ENCODE data around the gene FOXO1. TPM values are rescaled to one million over a fixed set of nuclear protein-coding genes. Genes with fewer than 3 reads are reported as not detected.

Gene FOXO1
- total RNA-seq, 1 experiment from 2014 or later: 12.2 TPM

DNA sequence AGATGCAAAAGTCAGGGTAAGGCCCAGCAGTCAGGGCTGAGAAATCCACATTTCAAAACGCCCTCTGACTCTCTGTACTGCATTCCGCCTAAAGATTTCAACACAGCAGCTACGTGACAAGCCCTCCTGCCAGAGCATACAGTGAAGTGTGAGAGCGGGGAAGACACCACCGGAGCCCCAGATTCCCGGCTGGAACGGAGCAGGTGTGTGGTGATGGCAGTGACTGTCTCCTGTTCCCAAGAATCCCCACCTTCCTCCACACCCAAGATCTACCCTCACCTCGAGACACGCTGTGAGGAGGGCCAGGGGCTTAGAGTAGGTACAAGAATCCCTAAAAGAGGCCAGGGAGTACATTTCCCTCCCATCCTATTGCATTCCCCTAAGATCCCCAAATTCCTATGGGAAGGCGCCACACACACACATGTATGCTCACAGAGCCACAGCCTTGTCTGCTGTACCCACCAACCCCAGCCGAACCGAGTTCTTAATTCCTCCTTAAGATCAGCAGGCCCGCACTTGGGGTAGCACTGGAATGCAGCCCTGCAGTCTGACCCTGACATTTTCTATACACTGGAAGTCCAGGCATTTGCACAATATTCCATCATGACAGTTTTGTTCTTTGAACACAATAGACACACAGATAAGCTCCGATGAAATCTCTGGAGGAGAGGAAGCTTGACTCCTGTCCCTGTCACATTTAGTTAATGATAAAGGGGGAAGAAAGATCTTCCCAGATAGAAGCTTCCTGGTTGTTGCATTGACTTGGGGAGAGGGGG is 102.9 kb downstream of the FOXO1 start:
- no peaks in the 10 kb centered on the region for H3K9me3 ChIP-seq (ENCODE audit: control insufficient read depth in 1 of 2, insufficient read depth in 1 of 2, low read depth in 1 of 2, low read length in 2 of 2)
- H3K36me3 ChIP-seq (ENCODE audit: control insufficient read depth in 1 of 2, insufficient read depth in 2 of 2, low read length in 2 of 2): no peaks in the 10 kb centered on the region
- intact Hi-C loops (cut with micrococcal nuclease): no loop called here
- no peak overlapping the region for H3K4me2 ChIP-seq (ENCODE audit: low read length)
- CTCF ChIA-PET: no interaction called here
- ATAC-seq: no peak
- H3K9ac ChIP-seq (ENCODE audit: low read length): no peak overlapping the region
- no peak overlapping the region for H3K4me3 ChIP-seq (replicated peaks in 1 of 2; ENCODE audit: low read depth in 1 of 2, low read length in 2 of 2)
- POLR2A ChIA-PET: no interaction called here
- RAD21 ChIA-PET (ENCODE audit: low non-redundant PET in 1 of 2, low total read pairs in 2 of 2, uncharacterized antibody in 2 of 2, unreplicated experiment in 2 of 2): no interaction called here
- no TSS peak for BruUV-seq (replicated peaks)
- H3K9me2 ChIP-seq (ENCODE audit: insufficient read depth): no peaks in the 10 kb centered on the region
- no peak for DNase-seq (ENCODE audit: low read depth, low spot score)
- TF ChIP-seq CEBPB (IDR thresholded peaks at IDR 0.05; ENCODE audit: low read depth) (no peak), SIN3A (IDR thresholded peaks at IDR 0.05; ENCODE audit: low read depth) (no peak), EZH2 (IDR thresholded peaks at IDR 0.05) (no peak), ZFX (IDR thresholded peaks at IDR 0.05) (no peak), POLR2A (IDR thresholded peaks at IDR 0.05; ENCODE audit: borderline replicate concordance, extremely low read depth, insufficient read depth, insufficient read length) (no peak), CBX3 (IDR thresholded peaks at IDR 0.05; ENCODE audit: low read depth) (no peak), RAD21 (IDR thresholded peaks at IDR 0.05; ENCODE audit: low read depth) (no peak), SP1 (IDR thresholded peaks at IDR 0.05; ENCODE audit: low read depth) (no peak), ZNF274 (IDR thresholded peaks at IDR 0.05; ENCODE audit: low read depth, low read length) (no peak), SRF (IDR thresholded peaks at IDR 0.05; ENCODE audit: low read depth) (no peak), EGR1 (IDR thresholded peaks at IDR 0.05; ENCODE audit: low read depth) (no peak), POLR2AphosphoS5 (IDR thresholded peaks at IDR 0.05; ENCODE audit: low read depth, low read length) (no peak), FOSL1 (IDR thresholded peaks at IDR 0.05; ENCODE audit: low read depth) (no peak), YY1 (IDR thresholded peaks at IDR 0.05; ENCODE audit: extremely low read depth, insufficient replicate concordance, low read depth, low read length) (no peak), ELF1 (IDR thresholded peaks at IDR 0.05; ENCODE audit: borderline replicate concordance, low read depth) (no peak)
- TF ChIP-seq, protein P1, sequence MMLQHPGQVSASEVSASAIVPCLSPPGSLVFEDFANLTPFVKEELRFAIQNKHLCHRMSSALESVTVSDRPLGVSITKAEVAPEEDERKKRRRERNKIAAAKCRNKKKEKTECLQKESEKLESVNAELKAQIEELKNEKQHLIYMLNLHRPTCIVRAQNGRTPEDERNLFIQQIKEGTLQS (IDR thresholded peaks at IDR 0.05): no peak
- TF ChIP-seq, protein P2, sequence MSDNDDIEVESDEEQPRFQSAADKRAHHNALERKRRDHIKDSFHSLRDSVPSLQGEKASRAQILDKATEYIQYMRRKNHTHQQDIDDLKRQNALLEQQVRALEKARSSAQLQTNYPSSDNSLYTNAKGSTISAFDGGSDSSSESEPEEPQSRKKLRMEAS (IDR thresholded peaks at IDR 0.05): no peak
- TF ChIP-seq, protein P3, sequence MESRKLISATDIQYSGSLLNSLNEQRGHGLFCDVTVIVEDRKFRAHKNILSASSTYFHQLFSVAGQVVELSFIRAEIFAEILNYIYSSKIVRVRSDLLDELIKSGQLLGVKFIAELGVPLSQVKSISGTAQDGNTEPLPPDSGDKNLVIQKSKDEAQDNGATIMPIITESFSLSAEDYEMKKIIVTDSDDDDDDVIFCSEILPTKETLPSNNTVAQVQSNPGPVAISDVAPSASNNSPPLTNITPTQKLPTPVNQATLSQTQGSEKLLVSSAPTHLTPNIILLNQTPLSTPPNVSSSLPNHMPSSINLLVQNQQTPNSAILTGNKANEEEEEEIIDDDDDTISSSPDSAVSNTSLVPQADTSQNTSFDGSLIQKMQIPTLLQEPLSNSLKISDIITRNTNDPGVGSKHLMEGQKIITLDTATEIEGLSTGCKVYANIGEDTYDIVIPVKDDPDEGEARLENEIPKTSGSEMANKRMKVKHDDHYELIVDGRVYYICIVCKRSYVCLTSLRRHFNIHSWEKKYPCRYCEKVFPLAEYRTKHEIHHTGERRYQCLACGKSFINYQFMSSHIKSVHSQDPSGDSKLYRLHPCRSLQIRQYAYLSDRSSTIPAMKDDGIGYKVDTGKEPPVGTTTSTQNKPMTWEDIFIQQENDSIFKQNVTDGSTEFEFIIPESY (IDR thresholded peaks at IDR 0.05; ENCODE audit: extremely low read depth, insufficient replicate concordance, low read length): no peak
- no peaks in the 10 kb centered on the region for H3K4me1 ChIP-seq (ENCODE audit: control insufficient read depth in 1 of 2, insufficient read depth in 2 of 2, low read length in 2 of 2)
- H3K27me3 ChIP-seq (ENCODE audit: insufficient read depth, low read length): no peaks in the 10 kb centered on the region
- no peaks in the 10 kb centered on the region for H4K20me1 ChIP-seq (ENCODE audit: insufficient read depth)
- no peak overlapping the region for H2AFZ ChIP-seq (ENCODE audit: low read depth, low read length, poor library complexity, severe bottlenecking)
- no peak overlapping the region for H3K27ac ChIP-seq (ENCODE audit: low read depth, low read length)
- 0 out of 2 replicates have a peak, but pooled peaks cover 3% of the 10 kb centered on the region for H3K79me2 ChIP-seq (ENCODE audit: insufficient read depth, low read length)

All from HCT116 (cell line).